Activated B cell treated with CpG ODN at 0.5 μM for 24 hours (primary cell): ENCODE measurements around the gene FN3KRP. TPM values are rescaled to one million over a fixed set of nuclear protein-coding genes. Genes with fewer than 3 reads are reported as not detected.
"Not testable (repeated sequence)": the region's sequence is repeated elsewhere in the genome, so short reads cannot be mapped to it uniquely, and the experiment has no call there.

ENCODE experiments used
- ATAC-seq: fragments of 200-7000 bp; cut with Tn5 transposase; one replicate; pipeline ENCODE4 v1.10.0; 2021; ENCODE audit warnings: low read depth, mild to moderate bottlenecking, moderate library complexity
- CTCF ChIA-PET: fragments of 350-600 bp; sonication (Branson Sonifier 250); formaldehyde crosslinking; loops from one replicate; lab custom pipeline; 2021; ENCODE audit warnings: antibody characterized with exemption; lab: Charles Lee
- POLR2A ChIA-PET: fragments of 350-600 bp; sonication (Branson Sonifier 250); formaldehyde crosslinking; loops from one replicate; lab custom pipeline; 2021; ENCODE audit warnings: antibody characterized with exemption; lab: Charles Lee
- DNase-seq: peaks from one replicate; pipeline ENCODE4 v3.0.0; 2022
- H3K27ac Mint-ChIP-seq: one replicate; pipeline ENCODE4 v1.8.0; 2020; ENCODE audit warnings: mixed read lengths
- H3K27me3 Mint-ChIP-seq: one replicate; pipeline ENCODE4 v1.8.0; 2021; ENCODE audit warnings: mixed read lengths
- H3K36me3 Mint-ChIP-seq: one replicate; pipeline ENCODE4 v1.8.0; 2021; ENCODE audit warnings: low read depth, mixed read lengths
- H3K4me1 Mint-ChIP-seq: one replicate; pipeline ENCODE4 v1.8.0; 2021; ENCODE audit warnings: mixed read lengths
- H3K4me3 Mint-ChIP-seq: one replicate; pipeline ENCODE4 v1.8.0; 2020; ENCODE audit warnings: mild to moderate bottlenecking, mixed read lengths
- H3K9me3 Mint-ChIP-seq: one replicate; pipeline ENCODE4 v1.8.0; 2020; ENCODE audit warnings: mixed read lengths
- CTCF ChIP-seq: fragments of 200-600 bp; IDR thresholded peaks from one replicate; pipeline ENCODE4 v1.8.0; 2022; ENCODE audit warnings: antibody characterized with exemption, mild to moderate bottlenecking
- intact Hi-C: fragments of 100-400 bp; cut with micrococcal nuclease; formaldehyde crosslinking; loops from one replicate; pipeline ENCODE4 v1.15.1; 2024
- total RNA-seq: library from RNA; stranded (reverse); gene quantifications from 2 replicates; pipeline ENCODE4 v1.2.3, GENCODE V29; 2022

Gene FN3KRP
- total RNA-seq, 1 donor from 2014 or later = 28.5 TPM

GRCh38 chr17:82737967-82738877 lies 21.7 kb downstream of the FN3KRP start:
- ATAC-seq (no peak), DNase-seq (no peak)
- Mint-ChIP-seq H3K27ac (no peak overlapping the region), H3K27me3 (peaks cover 6% of the 10 kb centered on the region), H3K4me3 (no peak overlapping the region), H3K9me3 (peaks cover 8% of the 10 kb centered on the region), H3K4me1 (peaks cover 6% of the 10 kb centered on the region), H3K36me3 (peaks cover 12% of the 10 kb centered on the region)
- ChIA-PET CTCF (no interaction called here), POLR2A (no interaction called here)
- TF ChIP-seq CTCF = no peak
- intact Hi-C loops = no loop called here

GRCh38 chr17:82740906-82741759 lies 24.6 kb downstream of the FN3KRP start:
- peaks cover 2% of the 10 kb centered on the region for H3K27me3 Mint-ChIP-seq
- no peak for TF ChIP-seq CTCF
- DNase-seq (no peak), ATAC-seq (no peak)
- H3K27ac Mint-ChIP-seq = no peak overlapping the region
- ChIA-PET CTCF (no interaction called here), POLR2A (interaction anchor here (0.6 to 1.0 kb wide), 2 partner anchors 25 to 129 kb away, joined by 3 to 8 read pairs; partner anchors contain the start of gene FN3KRP)
- peaks cover 2% of the 10 kb centered on the region for H3K4me1 Mint-ChIP-seq
- peaks cover 7% of the 10 kb centered on the region for H3K36me3 Mint-ChIP-seq
- intact Hi-C loops = no loop called here
- peaks cover 7% of the 10 kb centered on the region for H3K9me3 Mint-ChIP-seq
- no peak overlapping the region for H3K4me3 Mint-ChIP-seq

GRCh38 chr17:82743344-82744219 lies 27.1 kb downstream of the FN3KRP start:
- Mint-ChIP-seq H3K27ac (no peak overlapping the region), H3K4me1 (no peaks in the 10 kb centered on the region), H3K9me3 (peaks cover 9% of the 10 kb centered on the region), H3K27me3 (no peaks in the 10 kb centered on the region), H3K36me3 (peaks cover 7% of the 10 kb centered on the region), H3K4me3 (no peak overlapping the region)
- CTCF ChIA-PET = no interaction called here
- no peak for TF ChIP-seq CTCF
- POLR2A ChIA-PET = no interaction called here
- DNase-seq (no peak), ATAC-seq (no peak)
- intact Hi-C loops = no loop called here

- H3K9me3 Mint-ChIP-seq, H3K27me3 Mint-ChIP-seq, H3K4me1 Mint-ChIP-seq, POLR2A ChIA-PET, H3K27ac Mint-ChIP-seq, DNase-seq, CTCF ChIA-PET, H3K4me3 Mint-ChIP-seq, ATAC-seq, intact Hi-C loops, H3K36me3 Mint-ChIP-seq: not testable (repeated sequence)
Measured at GRCh38 chr17:82744736-82745135, 28.2 kb downstream of the FN3KRP start.

GRCh38 chr17:82745524-82745923 lies 29.0 kb downstream of the FN3KRP start:
- Mint-ChIP-seq H3K36me3 (peaks cover 7% of the 10 kb centered on the region), H3K9me3 (peaks cover 9% of the 10 kb centered on the region), H3K4me1 (no peaks in the 10 kb centered on the region), H3K4me3 (no peak overlapping the region), H3K27me3 (no peaks in the 10 kb centered on the region), H3K27ac (no peak overlapping the region)
- ChIA-PET POLR2A (interaction anchor here (0.7 kb wide), 1 partner anchor 56 kb away, joined by 4 read pairs; no protein-coding TSS in a partner anchor), CTCF (no interaction called here)
- DNase-seq (no peak), ATAC-seq (no peak)
- no peak for TF ChIP-seq CTCF
- intact Hi-C loops = no loop called here
